Breast epithelium (tissue), 3 donors: Measurements from ENCODE around the gene ALKBH3.

Experiments
- CTCF ChIP-seq, 3 donors: fragments of 450-650 bp; IDR thresholded peaks; one replicate each; pipeline ENCODE4 v1.5.1; 2016 to 2017; ENCODE audit warnings: antibody characterized with exemption in 3 of 3, mild to moderate bottlenecking in 3 of 3, moderate library complexity in 3 of 3
- POLR2A ChIP-seq: fragments of 450-650 bp; IDR thresholded peaks from one replicate; pipeline ENCODE4 v1.6.1; 2016; ENCODE audit warnings: antibody characterized with exemption, mild to moderate bottlenecking, moderate library complexity
- POLR2AphosphoS5 ChIP-seq, 3 donors: sonication (generic); formaldehyde crosslinking; IDR thresholded peaks; one replicate each; pipeline ENCODE4 v1.6.1; 2017; ENCODE audit warnings: antibody characterized with exemption in 3 of 3

DNA sequence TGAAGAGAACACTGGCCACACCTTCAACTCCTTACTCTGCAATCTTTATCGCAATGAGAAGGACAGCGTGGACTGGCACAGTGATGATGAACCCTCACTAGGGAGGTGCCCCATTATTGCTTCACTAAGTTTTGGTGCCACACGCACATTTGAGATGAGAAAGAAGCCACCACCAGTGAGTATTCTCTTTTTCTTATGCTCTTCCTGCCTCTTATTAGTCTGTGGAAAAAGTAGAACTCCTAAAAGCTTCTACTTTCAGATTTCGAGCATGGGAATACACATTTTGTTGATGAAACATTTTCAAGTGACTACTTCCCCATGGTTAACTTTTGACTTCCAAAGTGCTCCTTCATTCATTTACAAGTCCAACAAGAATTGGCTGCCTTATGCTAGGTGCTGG is 20.9 kb downstream of the ALKBH3 start:
- TF ChIP-seq POLR2A (no peak), CTCF (IDR thresholded peaks at IDR 0.05) (no peak), POLR2AphosphoS5 (IDR thresholded peaks at IDR 0.05) (no peak)
